GM20431 (cell line): ENCODE measurements around the gene PIBF1.

Source experiments
- in situ Hi-C: fragments of 300-500 bp; cut with MseI, MboI; formaldehyde crosslinking; loops from one replicate; pipeline ENCODE4 v1.15.0; 2020; ENCODE audit warnings: low sequenced_read_pairs; ENCODE audit not compliant: unreplicated experiment

PIBF1 gene

GRCh38 chr13:72820156-72820897, 38.4 kb downstream of the PIBF1 start:
- in situ Hi-C loops, result no loop called here

DNA sequence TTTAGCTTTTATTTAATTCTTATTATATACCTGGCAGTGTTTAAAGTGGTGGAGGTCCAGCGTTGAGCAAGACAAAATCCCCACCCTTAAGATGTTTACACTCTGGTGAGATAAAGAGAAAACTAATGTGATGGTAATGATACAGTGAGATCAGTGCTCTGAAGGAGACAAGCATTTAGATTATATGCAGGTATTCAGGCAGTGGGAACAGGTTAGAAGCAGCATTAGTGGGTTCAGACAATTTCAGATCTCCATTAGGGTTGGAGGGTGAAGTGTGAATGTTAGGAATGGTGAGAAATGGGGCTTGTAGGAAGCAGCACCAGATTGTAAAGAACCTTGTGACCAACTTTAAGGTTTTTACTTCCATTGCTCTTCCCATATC, 39.0 kb downstream of the PIBF1 start:
- in situ Hi-C loops, result no loop called here

DNA sequence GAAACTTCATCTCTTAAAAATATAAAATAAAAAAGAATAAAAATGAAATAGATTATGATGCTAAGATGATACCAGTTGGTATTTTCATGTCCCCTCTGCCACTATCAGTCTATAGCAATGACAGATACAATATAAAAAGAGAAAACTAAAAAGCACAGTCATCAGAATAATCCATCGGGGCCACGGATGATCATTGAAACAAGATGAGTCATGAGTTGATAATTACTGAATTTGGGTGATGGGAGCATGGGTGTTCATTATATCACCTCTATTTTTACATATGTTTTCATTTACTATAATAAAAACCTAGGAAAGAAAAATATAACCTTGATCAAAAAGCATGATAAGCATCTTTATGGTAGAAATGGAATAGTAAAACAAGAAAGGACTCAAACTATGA, 41.1 kb downstream of the PIBF1 start:
- in situ Hi-C loops, result no loop called here

DNA sequence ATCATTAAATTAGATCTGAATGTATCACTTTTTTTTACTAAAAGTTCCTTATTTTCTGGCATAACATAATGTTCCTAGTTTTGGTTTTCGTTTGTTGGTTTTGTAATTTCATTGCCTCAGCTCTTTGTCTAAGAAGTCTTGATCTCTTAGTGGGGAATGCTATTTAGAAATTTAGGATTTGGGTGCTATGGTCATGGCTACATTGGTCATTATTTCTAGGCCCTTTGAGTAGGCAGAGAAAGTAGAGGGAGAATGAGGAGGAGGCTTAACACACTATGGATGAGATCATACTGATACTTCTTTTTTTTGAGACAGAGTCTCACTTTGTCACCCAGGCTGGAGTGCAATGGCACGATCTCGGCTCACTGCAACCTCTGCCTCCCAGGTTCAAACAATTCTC, 41.8 kb downstream of the PIBF1 start:
- in situ Hi-C loops, result no loop called here

DNA sequence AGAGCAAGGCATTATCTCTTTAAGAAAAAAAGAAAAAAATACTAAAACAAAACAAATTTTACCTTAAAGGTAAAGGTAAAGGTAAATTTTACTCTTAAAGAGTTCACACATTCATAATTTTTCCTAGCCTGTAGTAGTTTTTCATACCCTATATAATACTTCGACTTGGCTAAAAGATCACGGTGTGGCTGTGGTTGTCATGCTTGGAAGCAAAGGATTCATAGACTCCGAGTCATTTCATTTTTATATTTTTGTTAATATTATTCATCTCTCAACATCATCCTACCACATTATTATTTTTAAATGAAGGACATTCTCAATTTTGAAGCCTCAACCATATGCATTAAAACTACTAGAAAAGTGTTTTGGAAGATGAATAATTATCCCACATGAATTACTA, 52.7 kb downstream of the PIBF1 start:
- in situ Hi-C loops, result loop anchor here (25.0 kb wide), 1 partner anchor 878 kb away; no protein-coding TSS in a partner anchor

DNA sequence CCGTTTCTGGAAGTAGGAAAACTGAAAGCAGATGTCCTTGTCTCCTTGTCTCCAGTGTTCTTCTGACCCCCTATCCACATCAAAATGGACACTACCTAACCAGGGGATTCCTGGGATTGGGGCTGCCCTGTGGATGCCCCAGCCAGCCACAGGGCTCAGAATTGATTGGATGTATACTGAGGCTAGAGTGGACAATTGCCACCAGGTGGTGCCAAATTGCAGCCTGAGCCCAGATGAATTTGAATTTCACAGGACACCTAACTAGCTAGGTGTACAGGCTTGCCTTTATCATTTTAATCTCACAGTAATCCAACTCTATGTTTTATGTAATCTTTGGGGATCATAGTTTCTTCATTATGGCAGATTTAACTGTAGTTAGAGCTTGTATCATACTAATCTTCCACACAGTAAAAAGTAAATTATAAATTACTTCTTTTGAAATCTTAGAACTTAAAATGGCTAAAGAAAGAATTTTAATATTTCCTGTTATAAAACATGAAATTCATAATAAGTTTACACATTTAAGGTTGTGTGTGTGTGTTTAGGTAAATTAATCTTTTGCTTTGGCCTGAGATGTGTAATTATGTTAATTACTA, 58.0 kb downstream of the PIBF1 start:
- in situ Hi-C loops, result loop anchor here (25.0 kb wide), 1 partner anchor 872 kb away; no protein-coding TSS in a partner anchor

DNA sequence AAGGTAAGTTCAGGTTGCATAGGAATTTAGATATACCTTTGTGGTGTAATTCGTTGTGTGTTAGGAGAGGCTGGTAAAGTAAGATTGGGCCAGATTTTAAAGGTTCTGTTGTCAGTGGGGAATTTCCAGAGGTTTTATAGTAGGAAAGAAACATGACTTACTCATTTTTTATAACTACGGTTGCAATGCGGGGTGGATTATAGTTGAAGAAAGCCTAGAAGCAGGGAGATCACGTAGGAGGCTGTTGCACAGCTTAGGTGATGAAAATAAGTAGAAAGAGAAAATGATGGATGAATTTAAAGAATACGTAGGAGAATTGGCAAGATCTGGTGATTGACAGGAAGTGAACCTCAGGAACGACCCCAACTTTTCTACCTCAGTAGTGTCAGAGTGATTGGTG, 61.1 kb downstream of the PIBF1 start:
- in situ Hi-C loops, result loop anchor here (25.0 kb wide), 1 partner anchor 869 kb away; no protein-coding TSS in a partner anchor

GRCh38 chr13:72845148-72845547, 63.2 kb downstream of the PIBF1 start:
- in situ Hi-C loops, result loop anchor here (25.0 kb wide), 1 partner anchor 867 kb away; no protein-coding TSS in a partner anchor

DNA sequence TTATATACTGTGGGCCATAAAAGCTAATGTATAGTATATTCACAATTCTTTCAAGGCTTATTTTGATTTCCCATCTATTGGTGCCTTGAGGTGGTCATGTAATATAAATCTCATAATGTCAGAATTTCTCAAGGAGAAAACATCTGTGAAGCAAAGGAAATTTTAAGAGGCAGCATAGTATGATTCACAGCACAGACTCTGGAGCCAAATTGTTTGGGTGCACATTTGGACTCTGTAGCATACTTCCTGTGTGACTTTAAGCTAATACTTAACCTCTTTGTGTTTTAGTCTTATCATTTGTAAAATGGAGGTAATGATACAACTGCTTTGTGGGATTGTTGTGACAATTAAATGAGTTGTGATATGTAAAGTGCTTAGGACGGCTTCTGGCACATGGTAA, 67.6 kb downstream of the PIBF1 start:
- in situ Hi-C loops, result loop anchor here (25.0 kb wide), 1 partner anchor 863 kb away; no protein-coding TSS in a partner anchor

GRCh38 chr13:72850959-72851677, 69.2 kb downstream of the PIBF1 start:
- in situ Hi-C loops, result no loop called here

- in situ Hi-C loops, result no loop called here
These were observed 69.7 kb downstream of the PIBF1 start for GRCh38 chr13:72851678-72852014.

DNA sequence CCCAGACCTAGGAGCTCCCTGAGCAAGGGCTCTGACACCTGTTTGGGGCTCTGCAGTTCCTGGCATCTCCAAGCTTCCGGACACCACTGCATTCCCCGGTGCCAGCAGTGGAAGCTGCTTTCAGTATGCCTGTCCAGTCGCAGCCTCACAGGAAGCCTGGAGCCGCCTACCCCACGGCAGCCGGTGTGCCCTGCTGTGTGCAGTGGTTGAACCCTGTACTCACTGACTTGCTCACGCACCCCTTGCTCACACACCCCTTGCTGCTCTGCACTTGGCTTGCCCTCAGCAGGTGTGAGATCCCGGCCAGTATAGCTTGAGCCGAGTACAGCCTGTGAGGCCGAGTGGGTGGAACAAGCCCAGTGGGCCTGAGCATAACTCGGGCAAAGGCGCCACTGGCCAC, 70.3 kb downstream of the PIBF1 start:
- in situ Hi-C loops, result no loop called here

GRCh38 chr13:72853000-72853399, 71.1 kb downstream of the PIBF1 start:
- in situ Hi-C loops, result no loop called here

DNA sequence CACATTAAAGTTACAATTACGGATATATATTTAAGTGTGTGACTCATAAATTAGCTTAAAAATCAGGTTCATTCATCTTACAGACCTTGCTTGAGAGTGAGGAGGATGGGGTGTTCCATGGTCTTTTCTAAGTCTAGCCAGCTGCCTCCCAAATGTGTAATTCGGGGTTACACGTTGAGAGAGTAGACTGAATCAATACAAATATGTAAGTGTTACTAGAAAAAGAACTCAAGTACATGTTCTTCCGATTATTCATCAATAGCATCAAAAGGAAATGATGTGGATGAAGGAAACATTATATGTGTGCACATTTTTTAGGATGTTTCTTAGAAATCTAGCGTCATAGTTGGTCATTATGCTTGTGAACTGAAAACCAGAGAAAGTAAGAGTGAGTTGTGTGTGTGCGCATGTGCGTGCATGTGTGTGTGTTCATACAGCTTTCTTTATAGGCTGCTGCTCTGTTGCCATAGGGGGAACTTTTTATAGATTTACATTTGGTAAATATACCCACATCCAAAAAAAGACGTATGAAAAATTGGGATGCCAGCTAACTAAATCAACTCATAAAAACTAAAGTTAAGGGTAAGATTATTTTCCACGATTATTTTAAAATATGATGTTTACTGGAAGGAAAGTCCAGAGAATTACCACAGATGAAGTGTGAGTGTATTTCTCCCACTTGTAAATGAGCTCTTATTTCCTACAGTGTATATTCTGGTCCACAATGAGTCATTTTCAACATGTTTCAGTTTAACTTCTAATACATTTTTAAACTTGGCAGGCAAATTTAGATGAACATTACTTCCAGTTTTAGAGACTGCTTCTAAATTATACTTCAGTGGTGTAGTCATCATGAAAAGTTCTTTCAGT, 82.4 kb downstream of the PIBF1 start:
- in situ Hi-C loops, result no loop called here

- in situ Hi-C loops, result no loop called here
These were observed 86.3 kb downstream of the PIBF1 start for GRCh38 chr13:72868229-72868628.

DNA sequence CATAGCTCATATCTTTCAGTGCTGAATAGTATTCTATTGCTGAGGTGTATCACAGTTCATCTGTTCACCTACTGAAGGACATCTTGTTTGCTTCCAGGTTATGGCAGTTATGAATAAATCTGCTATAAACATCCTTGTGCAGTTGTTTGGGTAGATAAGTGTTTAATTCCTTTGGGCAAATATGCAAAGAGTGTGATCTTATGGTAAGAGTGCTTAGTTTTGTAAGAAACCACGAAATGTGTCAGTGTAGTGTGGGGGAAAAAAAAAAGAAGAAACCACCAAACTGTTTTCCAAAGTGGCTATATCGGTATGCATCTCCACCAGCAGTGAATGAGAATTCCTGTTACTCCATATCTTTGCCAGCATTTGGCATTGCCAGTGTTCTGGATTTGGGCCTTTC, 93.3 kb downstream of the PIBF1 start:
- in situ Hi-C loops, result no loop called here

DNA sequence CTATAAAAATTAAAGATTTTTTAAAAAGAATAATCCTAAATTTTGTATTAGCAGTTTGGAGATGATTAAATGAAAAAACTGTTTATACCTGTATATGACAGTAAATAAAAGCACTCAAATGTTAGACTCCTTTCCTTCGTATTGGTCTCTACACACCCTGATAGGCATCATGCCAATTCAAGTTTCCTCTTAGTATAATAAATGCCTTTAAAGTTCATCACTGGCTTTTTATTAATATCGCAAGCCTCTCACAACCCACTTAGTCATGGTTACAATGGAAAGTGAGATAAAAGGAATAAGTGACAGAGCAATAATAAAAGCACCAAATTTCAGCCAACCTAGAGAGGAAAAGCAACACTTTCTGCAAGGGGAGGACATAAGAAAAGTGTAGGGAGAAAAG, 102.2 kb downstream of the PIBF1 start:
- in situ Hi-C loops, result no loop called here

GRCh38 chr13:72886272-72887067, 104.5 kb downstream of the PIBF1 start:
- in situ Hi-C loops, result no loop called here

DNA sequence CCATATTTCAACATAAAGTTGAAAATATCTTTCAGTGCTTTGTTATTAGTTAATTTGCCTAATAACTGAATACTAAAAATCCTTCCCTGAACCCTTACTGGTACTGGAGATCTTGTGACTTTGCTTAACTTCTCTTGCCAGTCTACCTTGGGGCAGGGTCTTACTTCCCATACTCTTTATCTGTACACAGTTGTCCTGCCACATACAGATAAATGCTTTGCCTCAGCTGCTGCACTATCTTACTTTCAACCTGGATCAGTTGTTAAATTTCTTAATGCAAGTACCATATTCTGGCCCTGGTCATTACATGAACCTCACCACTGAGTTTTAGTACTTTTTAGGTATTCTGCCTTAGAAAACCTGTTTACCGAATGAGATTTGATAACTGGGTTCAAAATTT, 107.6 kb downstream of the PIBF1 start:
- in situ Hi-C loops, result no loop called here
